Vagina (tissue), 2 donors: ENCODE data around the gene APAF1.

Source experiments
- POLR2A ChIP-seq, 2 donors: fragments of 450-650 bp; IDR thresholded peaks; one replicate each; pipeline ENCODE4 v1.6.1; 2017; ENCODE audit warnings: antibody characterized with exemption in 2 of 2, mild to moderate bottlenecking in 2 of 2, moderate library complexity in 2 of 2
- POLR2AphosphoS5 ChIP-seq, 2 donors: sonication (generic); formaldehyde crosslinking; IDR thresholded peaks; one replicate each; pipeline ENCODE4 v1.9.0; 2017; ENCODE audit warnings: antibody characterized with exemption in 2 of 2, mild to moderate bottlenecking in 2 of 2, low read depth in 1 of 2; ENCODE audit not compliant: insufficient read depth in 1 of 2
- TF ChIP-seq, protein P1 (sequence below), 3 experiments: fragments of 450-650 bp in 2 of 3; fragments of 200-600 bp in 1 of 3; sonication (generic) in 1 of 3; IDR thresholded peaks; one replicate each; pipeline ENCODE4 v1.5.1; 2017 to 2019; ENCODE audit warnings: antibody characterized with exemption in 3 of 3, mild to moderate bottlenecking in 2 of 3, moderate library complexity in 2 of 3

DNA sequence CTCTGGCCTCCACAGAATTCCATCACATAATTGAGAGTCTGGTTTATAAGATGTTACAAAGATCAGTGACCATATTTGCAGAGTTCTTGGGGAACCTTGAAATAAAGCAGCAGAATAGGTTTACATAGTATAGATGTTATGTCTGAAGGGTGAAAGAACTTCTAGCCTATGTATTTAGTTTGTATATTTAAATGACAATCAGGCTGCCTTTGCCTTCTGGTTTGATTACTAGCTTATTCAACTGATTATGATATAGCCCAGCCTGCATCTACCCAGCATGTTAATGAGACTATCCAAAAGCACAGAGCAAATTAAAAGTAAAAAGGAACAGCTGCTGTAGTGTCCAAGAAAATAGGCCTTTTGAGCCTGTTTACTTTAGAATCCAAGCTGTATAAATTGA, 85.3 kb downstream of the APAF1 start:
- TF ChIP-seq, protein P1, sequence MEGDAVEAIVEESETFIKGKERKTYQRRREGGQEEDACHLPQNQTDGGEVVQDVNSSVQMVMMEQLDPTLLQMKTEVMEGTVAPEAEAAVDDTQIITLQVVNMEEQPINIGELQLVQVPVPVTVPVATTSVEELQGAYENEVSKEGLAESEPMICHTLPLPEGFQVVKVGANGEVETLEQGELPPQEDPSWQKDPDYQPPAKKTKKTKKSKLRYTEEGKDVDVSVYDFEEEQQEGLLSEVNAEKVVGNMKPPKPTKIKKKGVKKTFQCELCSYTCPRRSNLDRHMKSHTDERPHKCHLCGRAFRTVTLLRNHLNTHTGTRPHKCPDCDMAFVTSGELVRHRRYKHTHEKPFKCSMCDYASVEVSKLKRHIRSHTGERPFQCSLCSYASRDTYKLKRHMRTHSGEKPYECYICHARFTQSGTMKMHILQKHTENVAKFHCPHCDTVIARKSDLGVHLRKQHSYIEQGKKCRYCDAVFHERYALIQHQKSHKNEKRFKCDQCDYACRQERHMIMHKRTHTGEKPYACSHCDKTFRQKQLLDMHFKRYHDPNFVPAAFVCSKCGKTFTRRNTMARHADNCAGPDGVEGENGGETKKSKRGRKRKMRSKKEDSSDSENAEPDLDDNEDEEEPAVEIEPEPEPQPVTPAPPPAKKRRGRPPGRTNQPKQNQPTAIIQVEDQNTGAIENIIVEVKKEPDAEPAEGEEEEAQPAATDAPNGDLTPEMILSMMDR (IDR thresholded peaks at IDR 0.05): no peak
- TF ChIP-seq POLR2A (IDR thresholded peaks at IDR 0.05) (no peak), POLR2AphosphoS5 (IDR thresholded peaks at IDR 0.05; ENCODE audit: insufficient read depth in 1 of 2, low read depth in 1 of 2) (no peak)
